Osteoblast (primary cell): ENCODE data around the gene CHSY1. TPM values are rescaled to one million over a fixed set of nuclear protein-coding genes. Genes with fewer than 3 reads are reported as not detected.

ENCODE experiments used
- DNase-seq: peaks from one replicate; pipeline ENCODE4 v3.0.0; 2011; ENCODE audit warnings: low spot score, mixed read lengths; ENCODE audit not compliant: insufficient read length; ENCODE audit errors: missing footprints
- H2AFZ ChIP-seq: 2 replicates; pipeline ENCODE4 v1.6.0; 2011; ENCODE audit warnings: mild to moderate bottlenecking, low read length
- H3K27ac ChIP-seq: 2 replicates; pipeline ENCODE4 v1.5.1; 2011; ENCODE audit warnings: mild to moderate bottlenecking, low read depth, low read length, moderate library complexity
- H3K27me3 ChIP-seq: 2 replicates; pipeline ENCODE4 v1.6.0; 2012; ENCODE audit warnings: mild to moderate bottlenecking, control low read depth, inconsistent platforms, low read length, moderate library complexity; ENCODE audit not compliant: insufficient read depth
- H3K36me3 ChIP-seq: 2 replicates; pipeline ENCODE4 v1.5.1; 2011; ENCODE audit warnings: mild to moderate bottlenecking, low read length, control low read depth, moderate library complexity; ENCODE audit not compliant: insufficient read depth
- H3K4me1 ChIP-seq: 2 replicates; pipeline ENCODE4 v1.5.1; 2011; ENCODE audit warnings: mild to moderate bottlenecking, low read length, control low read depth, moderate library complexity; ENCODE audit not compliant: insufficient read depth
- H3K4me2 ChIP-seq: 2 replicates; pipeline ENCODE4 v1.6.0; 2011; ENCODE audit warnings: mild to moderate bottlenecking, low read length; ENCODE audit not compliant: insufficient read depth
- H3K4me3 ChIP-seq: fragments of 200-600 bp; sonication (generic); 3 replicates; pipeline ENCODE4 v1.5.1; 2012; ENCODE audit warnings: mild to moderate bottlenecking, low read length, inconsistent platforms; ENCODE audit not compliant: insufficient read depth
- H3K79me2 ChIP-seq: 2 replicates; pipeline ENCODE4 v1.6.0; 2012; ENCODE audit warnings: mild to moderate bottlenecking, low read length, control low read depth, inconsistent platforms; ENCODE audit not compliant: insufficient read depth
- H3K9me3 ChIP-seq: 2 replicates; pipeline ENCODE4 v1.5.1; 2011; ENCODE audit warnings: low read depth, low read length, control low read depth
- H4K20me1 ChIP-seq: 2 replicates; pipeline ENCODE4 v1.6.0; 2012; ENCODE audit warnings: mild to moderate bottlenecking, low read length, control low read depth; ENCODE audit not compliant: insufficient read depth
- total RNA-seq: library from RNA; depleted of rRNA; stranded (reverse); fragments of >200 nt; gene quantifications from 2 replicates; pipeline ENCODE4 v1.2.3, GENCODE V29; 2012
- TF ChIP-seq, protein P1 (sequence below): IDR thresholded peaks from 2 replicates; pipeline ENCODE4 v1.5.1; 2011; ENCODE audit warnings: mild to moderate bottlenecking, low read depth, low read length, moderate library complexity; ENCODE audit errors: extremely low read depth

Gene CHSY1
- total RNA-seq, 1 donor: 39.1 TPM

DNA sequence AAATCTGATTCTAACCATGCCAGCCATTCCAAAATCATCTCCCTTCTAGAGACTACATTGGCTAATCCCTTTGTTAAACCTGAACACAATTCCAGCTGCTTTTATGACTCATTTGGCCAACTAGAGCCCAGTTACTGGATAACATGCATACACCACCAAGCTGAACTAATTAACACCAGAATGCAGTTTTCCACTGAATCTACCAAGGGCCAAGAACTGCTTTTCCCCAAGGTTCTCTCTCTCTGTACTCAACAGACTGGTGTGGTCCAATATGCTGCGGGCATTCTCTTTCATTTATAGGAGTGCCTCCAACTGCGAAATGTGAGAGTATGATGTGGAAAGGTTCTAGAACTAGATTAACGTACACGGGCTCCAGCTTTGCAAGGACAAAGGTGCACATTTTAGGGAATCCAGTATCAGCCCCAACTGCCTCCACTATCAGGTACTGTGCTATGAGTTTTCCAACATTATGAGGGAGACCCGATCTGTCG lies 1.5 kb downstream of the CHSY1 start:
- Histone ChIP-seq H3K79me2 (peaks cover 56% of the 10 kb centered on the region), H2AFZ (no peak overlapping the region), H4K20me1 (peaks cover 39% of the 10 kb centered on the region), H3K4me3 (peak overlapping the region; percentile 76), H3K4me2 (peak overlapping the region; percentile 95), H3K27ac (peak overlapping the region; percentile 85), H3K27me3 (no peaks in the 10 kb centered on the region), H3K36me3 (peaks cover 12% of the 10 kb centered on the region), H3K9me3 (no peaks in the 10 kb centered on the region), H3K4me1 (peaks cover 30% of the 10 kb centered on the region)
- TF ChIP-seq, protein P1, sequence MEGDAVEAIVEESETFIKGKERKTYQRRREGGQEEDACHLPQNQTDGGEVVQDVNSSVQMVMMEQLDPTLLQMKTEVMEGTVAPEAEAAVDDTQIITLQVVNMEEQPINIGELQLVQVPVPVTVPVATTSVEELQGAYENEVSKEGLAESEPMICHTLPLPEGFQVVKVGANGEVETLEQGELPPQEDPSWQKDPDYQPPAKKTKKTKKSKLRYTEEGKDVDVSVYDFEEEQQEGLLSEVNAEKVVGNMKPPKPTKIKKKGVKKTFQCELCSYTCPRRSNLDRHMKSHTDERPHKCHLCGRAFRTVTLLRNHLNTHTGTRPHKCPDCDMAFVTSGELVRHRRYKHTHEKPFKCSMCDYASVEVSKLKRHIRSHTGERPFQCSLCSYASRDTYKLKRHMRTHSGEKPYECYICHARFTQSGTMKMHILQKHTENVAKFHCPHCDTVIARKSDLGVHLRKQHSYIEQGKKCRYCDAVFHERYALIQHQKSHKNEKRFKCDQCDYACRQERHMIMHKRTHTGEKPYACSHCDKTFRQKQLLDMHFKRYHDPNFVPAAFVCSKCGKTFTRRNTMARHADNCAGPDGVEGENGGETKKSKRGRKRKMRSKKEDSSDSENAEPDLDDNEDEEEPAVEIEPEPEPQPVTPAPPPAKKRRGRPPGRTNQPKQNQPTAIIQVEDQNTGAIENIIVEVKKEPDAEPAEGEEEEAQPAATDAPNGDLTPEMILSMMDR: peak; percentile 6
- peak; percentile 97 for DNase-seq

DNA sequence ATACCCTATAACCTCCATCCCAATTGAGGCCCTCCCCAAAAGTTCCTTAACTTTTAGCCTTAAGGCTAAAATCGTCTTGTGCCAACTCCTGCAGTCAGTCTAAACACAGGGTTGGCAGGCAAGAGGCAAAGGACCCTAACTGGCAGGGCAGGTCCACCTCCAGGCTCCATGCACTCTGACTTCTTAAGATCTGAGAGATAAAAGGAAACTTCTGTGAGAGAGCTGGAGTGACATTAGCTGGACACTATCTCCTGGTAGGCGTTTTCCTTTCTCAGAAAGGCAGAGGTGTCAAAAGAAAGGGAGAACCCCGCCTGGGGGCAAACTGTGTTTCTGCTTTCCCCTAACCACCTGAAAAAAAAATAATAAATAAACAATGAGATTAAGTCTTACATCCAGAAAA lies 3.6 kb downstream of the CHSY1 start:
- Histone ChIP-seq H3K9me3 (no peaks in the 10 kb centered on the region), H2AFZ (no peak overlapping the region), H3K27ac (no peak overlapping the region), H3K4me2 (no peak overlapping the region), H3K4me3 (no peak overlapping the region), H4K20me1 (peaks cover 58% of the 10 kb centered on the region), H3K79me2 (peaks cover 77% of the 10 kb centered on the region), H3K27me3 (no peaks in the 10 kb centered on the region), H3K36me3 (peaks cover 12% of the 10 kb centered on the region), H3K4me1 (peaks cover 34% of the 10 kb centered on the region)
- TF ChIP-seq, protein P1: no peak
- DNase-seq: no peak

DNA sequence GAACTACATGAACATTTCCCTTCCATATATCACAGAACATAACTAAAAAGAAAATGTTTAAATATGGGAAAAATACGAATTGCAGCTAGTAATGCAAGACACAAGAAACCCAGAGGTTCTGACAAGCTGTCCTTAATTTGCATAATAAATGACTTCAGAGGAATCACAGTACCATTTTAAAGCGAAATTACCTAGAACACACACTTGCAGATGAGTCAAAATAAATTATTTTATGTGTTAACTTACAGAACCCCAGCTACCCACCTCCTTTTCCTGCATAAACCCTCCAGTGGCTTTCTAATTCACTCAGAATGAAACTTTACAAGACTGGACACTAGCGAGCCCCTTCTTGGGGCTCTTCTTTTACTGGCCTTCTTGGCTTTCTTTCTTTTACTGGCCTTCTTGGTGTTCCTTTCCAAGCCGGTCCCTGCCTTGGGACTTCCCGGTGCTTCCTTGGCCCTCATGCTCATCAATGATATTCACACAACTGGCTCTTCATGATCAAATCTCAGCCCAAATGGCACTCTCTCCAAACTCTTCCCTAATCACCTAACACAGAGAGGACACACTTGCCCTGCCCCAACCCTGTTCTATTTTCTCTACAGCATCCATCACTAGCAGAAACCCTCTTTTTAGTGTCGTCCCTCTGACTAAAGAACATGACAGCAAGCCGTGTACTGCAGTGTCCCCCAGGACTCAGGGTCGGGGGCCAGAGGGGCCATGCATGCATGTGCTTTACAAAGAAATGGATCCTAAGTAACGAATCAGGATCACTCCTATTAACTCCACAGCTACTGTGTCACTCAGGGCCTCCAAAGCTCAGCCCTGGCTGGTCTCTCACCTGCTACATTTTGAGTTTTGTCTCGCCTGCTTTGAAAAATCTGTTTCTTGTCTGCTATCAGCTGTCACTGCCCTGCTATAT lies 4.8 kb downstream of the CHSY1 start:
- peaks cover 69% of the 10 kb centered on the region for H4K20me1 ChIP-seq
- H3K27ac ChIP-seq: peak overlapping the region; percentile 30
- peak overlapping the region; percentile 15 for H3K4me2 ChIP-seq
- no peak overlapping the region for H2AFZ ChIP-seq
- TF ChIP-seq, protein P1: no peak
- H3K36me3 ChIP-seq: peaks cover 16% of the 10 kb centered on the region
- H3K9me3 ChIP-seq: no peaks in the 10 kb centered on the region
- DNase-seq: no peak
- peaks cover 89% of the 10 kb centered on the region for H3K79me2 ChIP-seq
- peaks cover 37% of the 10 kb centered on the region for H3K4me1 ChIP-seq
- no peak overlapping the region for H3K4me3 ChIP-seq
- no peaks in the 10 kb centered on the region for H3K27me3 ChIP-seq

DNA sequence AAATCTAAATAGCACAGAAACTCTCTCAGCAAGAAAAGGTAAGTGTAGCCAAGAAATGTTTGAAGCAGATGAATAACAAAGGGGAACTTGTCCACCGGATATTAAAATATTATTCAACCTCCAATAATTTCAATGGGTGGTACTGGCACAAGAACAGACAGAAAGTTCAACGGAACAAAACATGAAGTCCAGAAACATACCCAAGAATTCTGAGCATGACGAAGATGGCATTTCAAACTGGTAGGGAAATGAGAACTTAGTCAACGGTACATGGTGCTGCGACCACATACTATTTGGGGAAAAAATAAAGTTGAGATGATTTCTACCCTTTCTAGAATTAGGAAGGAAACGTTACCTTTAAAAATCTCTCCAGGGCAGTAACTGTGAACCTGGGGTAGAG lies 5.5 kb downstream of the CHSY1 start:
- H3K27me3 ChIP-seq: no peaks in the 10 kb centered on the region
- no peak overlapping the region for H2AFZ ChIP-seq
- H3K27ac ChIP-seq: peak overlapping the region; percentile 30
- H3K4me3 ChIP-seq: no peak overlapping the region
- no peak for DNase-seq
- H3K4me1 ChIP-seq: peaks cover 37% of the 10 kb centered on the region
- TF ChIP-seq, protein P1: no peak
- peak overlapping the region; percentile 15 for H3K4me2 ChIP-seq
- H4K20me1 ChIP-seq: peaks cover 76% of the 10 kb centered on the region
- no peaks in the 10 kb centered on the region for H3K9me3 ChIP-seq
- peaks cover 17% of the 10 kb centered on the region for H3K36me3 ChIP-seq
- peaks cover 96% of the 10 kb centered on the region for H3K79me2 ChIP-seq
